ENCODE results near the gene FADS2.

- TF ChIP-seq, protein P1, sequence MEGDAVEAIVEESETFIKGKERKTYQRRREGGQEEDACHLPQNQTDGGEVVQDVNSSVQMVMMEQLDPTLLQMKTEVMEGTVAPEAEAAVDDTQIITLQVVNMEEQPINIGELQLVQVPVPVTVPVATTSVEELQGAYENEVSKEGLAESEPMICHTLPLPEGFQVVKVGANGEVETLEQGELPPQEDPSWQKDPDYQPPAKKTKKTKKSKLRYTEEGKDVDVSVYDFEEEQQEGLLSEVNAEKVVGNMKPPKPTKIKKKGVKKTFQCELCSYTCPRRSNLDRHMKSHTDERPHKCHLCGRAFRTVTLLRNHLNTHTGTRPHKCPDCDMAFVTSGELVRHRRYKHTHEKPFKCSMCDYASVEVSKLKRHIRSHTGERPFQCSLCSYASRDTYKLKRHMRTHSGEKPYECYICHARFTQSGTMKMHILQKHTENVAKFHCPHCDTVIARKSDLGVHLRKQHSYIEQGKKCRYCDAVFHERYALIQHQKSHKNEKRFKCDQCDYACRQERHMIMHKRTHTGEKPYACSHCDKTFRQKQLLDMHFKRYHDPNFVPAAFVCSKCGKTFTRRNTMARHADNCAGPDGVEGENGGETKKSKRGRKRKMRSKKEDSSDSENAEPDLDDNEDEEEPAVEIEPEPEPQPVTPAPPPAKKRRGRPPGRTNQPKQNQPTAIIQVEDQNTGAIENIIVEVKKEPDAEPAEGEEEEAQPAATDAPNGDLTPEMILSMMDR (IDR thresholded peaks at IDR 0.05) = no peak
- TF ChIP-seq POLR2A (IDR thresholded peaks at IDR 0.05) = no peak
Observed at GRCh38 chr11:61916737-61917333, 88.7 kb downstream of the FADS2 start.
